Chondrocyte (in vitro differentiated cells): Measurements from ENCODE around the gene HIPK1. TPM values are rescaled to one million over a fixed set of nuclear protein-coding genes. Genes with fewer than 3 reads are reported as not detected.
"Not testable (repeated sequence)": the region's sequence is repeated elsewhere in the genome, so short reads cannot be mapped to it uniquely, and the experiment has no call there.

Experiments used
- DNase-seq: peaks from one replicate; pipeline ENCODE4 v3.0.0; 2021; ENCODE audit warnings: mixed read lengths, low spot score
- H3K27ac Mint-ChIP-seq: one replicate; pipeline ENCODE4 v1.8.0; 2021; ENCODE audit warnings: mild to moderate bottlenecking, moderate library complexity, mixed read lengths; ENCODE audit not compliant: unreplicated experiment
- H3K27me3 Mint-ChIP-seq: 2 replicates; pipeline ENCODE4 v1.8.0; 2021; ENCODE audit warnings: low read depth, mixed read lengths
- H3K36me3 Mint-ChIP-seq: 2 replicates; pipeline ENCODE4 v1.8.0; 2021; ENCODE audit warnings: low read depth, mixed read lengths
- H3K4me1 Mint-ChIP-seq: 2 replicates; pipeline ENCODE4 v1.8.0; 2021; ENCODE audit warnings: low read depth, mild to moderate bottlenecking, mixed read lengths
- H3K4me3 Mint-ChIP-seq: one replicate; pipeline ENCODE4 v1.8.0; 2021; ENCODE audit warnings: mild to moderate bottlenecking, moderate library complexity, mixed read lengths; ENCODE audit not compliant: unreplicated experiment
- H3K9me3 Mint-ChIP-seq: 2 replicates; pipeline ENCODE4 v1.8.0; 2021; ENCODE audit warnings: low read depth, mixed read lengths
- CTCF ChIP-seq: fragments of 200-600 bp; sonication (generic); IDR thresholded peaks from 2 replicates; pipeline ENCODE4 v1.5.0; 2021; ENCODE audit warnings: antibody characterized with exemption, mild to moderate bottlenecking, moderate library complexity
- total RNA-seq: library from RNA; stranded (reverse); gene quantifications from 3 replicates; pipeline ENCODE4 v1.2.1, GENCODE V29; 2021

The HIPK1 gene
- total RNA-seq, 1 donor from 2014 or later, result 57.4 TPM

GRCh38 chr1:114010433-114011184, 81.5 kb downstream of the HIPK1 start:
- no peak for DNase-seq
- Mint-ChIP-seq H3K9me3 (no peaks in the 10 kb centered on the region), H3K27ac (no peak overlapping the region), H3K36me3 (no peaks in the 10 kb centered on the region), H3K4me1 (peaks cover 7% of the 10 kb centered on the region), H3K27me3 (no peaks in the 10 kb centered on the region), H3K4me3 (no peak overlapping the region)
- TF ChIP-seq CTCF, result no peak

- Mint-ChIP-seq H3K9me3 (no peaks in the 10 kb centered on the region), H3K27me3 (no peaks in the 10 kb centered on the region), H3K4me1 (peaks cover 7% of the 10 kb centered on the region), H3K36me3 (no peaks in the 10 kb centered on the region), H3K4me3 (no peak overlapping the region), H3K27ac (no peak overlapping the region)
- DNase-seq, result no peak
- TF ChIP-seq CTCF, result no peak
These were observed 82.7 kb downstream of the HIPK1 start for GRCh38 chr1:114011796-114012195.

GRCh38 chr1:114015075-114015474, 86.0 kb downstream of the HIPK1 start:
- Mint-ChIP-seq H3K36me3 (no peaks in the 10 kb centered on the region), H3K4me1 (peaks cover 7% of the 10 kb centered on the region), H3K4me3 (no peak overlapping the region), H3K27ac (no peak overlapping the region), H3K9me3 (peaks cover 8% of the 10 kb centered on the region), H3K27me3 (no peaks in the 10 kb centered on the region)
- no peak for DNase-seq
- no peak for TF ChIP-seq CTCF

- H3K36me3 Mint-ChIP-seq, DNase-seq, H3K4me3 Mint-ChIP-seq, H3K9me3 Mint-ChIP-seq, H3K27me3 Mint-ChIP-seq, H3K27ac Mint-ChIP-seq: not testable (repeated sequence)
- H3K4me1 Mint-ChIP-seq, result peaks cover 19% of the 10 kb centered on the region
These were observed 90.6 kb downstream of the HIPK1 start for GRCh38 chr1:114019724-114020123.

- H3K4me3 Mint-ChIP-seq, result no peak overlapping the region
- TF ChIP-seq CTCF, result no peak
- no peaks in the 10 kb centered on the region for H3K36me3 Mint-ChIP-seq
- H3K27ac Mint-ChIP-seq, result no peak overlapping the region
- no peak for DNase-seq
- H3K27me3 Mint-ChIP-seq, result no peaks in the 10 kb centered on the region
- peaks cover 26% of the 10 kb centered on the region for H3K4me1 Mint-ChIP-seq
- H3K9me3 Mint-ChIP-seq, result peaks cover 8% of the 10 kb centered on the region
These were observed 92.6 kb downstream of the HIPK1 start for GRCh38 chr1:114021665-114022099.

- Mint-ChIP-seq H3K27ac (no peak overlapping the region), H3K4me1 (peaks cover 38% of the 10 kb centered on the region), H3K9me3 (peaks cover 8% of the 10 kb centered on the region), H3K36me3 (no peaks in the 10 kb centered on the region), H3K27me3 (no peaks in the 10 kb centered on the region), H3K4me3 (no peak overlapping the region)
- TF ChIP-seq CTCF, result no peak
- no peak for DNase-seq
These were observed 93.8 kb downstream of the HIPK1 start for GRCh38 chr1:114022877-114023276.
